Ramos (cell line): Measurements from ENCODE around the gene MAP3K7CL.

ENCODE experiments used
- in situ Hi-C: fragments of 300-500 bp; cut with MboI; formaldehyde crosslinking; loops from one replicate; pipeline ENCODE4 v1.14.3; 2022; ENCODE audit warnings: low sequenced_read_pairs; ENCODE audit not compliant: unreplicated experiment

Gene MAP3K7CL

GRCh38 chr21:29187944-29188343, 57.5 kb downstream of the MAP3K7CL start:
- in situ Hi-C loops, result no loop called here

- in situ Hi-C loops, result no loop called here
These were observed 58.9 kb downstream of the MAP3K7CL start for GRCh38 chr21:29189353-29189752.

GRCh38 chr21:29190923-29191331, 60.5 kb downstream of the MAP3K7CL start:
- in situ Hi-C loops, result no loop called here

GRCh38 chr21:29193072-29193471, 62.6 kb downstream of the MAP3K7CL start:
- in situ Hi-C loops, result no loop called here

GRCh38 chr21:29193901-29194300, 63.5 kb downstream of the MAP3K7CL start:
- in situ Hi-C loops, result no loop called here

GRCh38 chr21:29194342-29194741, 63.9 kb downstream of the MAP3K7CL start:
- in situ Hi-C loops, result no loop called here

GRCh38 chr21:29194847-29195246, 64.4 kb downstream of the MAP3K7CL start:
- in situ Hi-C loops, result no loop called here

- in situ Hi-C loops, result no loop called here
These were observed 65.7 kb downstream of the MAP3K7CL start for GRCh38 chr21:29195981-29196669.

GRCh38 chr21:29196670-29197191, 66.3 kb downstream of the MAP3K7CL start:
- in situ Hi-C loops, result no loop called here

- in situ Hi-C loops, result no loop called here
These were observed 70.7 kb downstream of the MAP3K7CL start for GRCh38 chr21:29201186-29201585.

- in situ Hi-C loops, result no loop called here
These were observed 74.6 kb downstream of the MAP3K7CL start for GRCh38 chr21:29205009-29205408.

GRCh38 chr21:29205988-29206387, 75.5 kb downstream of the MAP3K7CL start:
- in situ Hi-C loops, result no loop called here

GRCh38 chr21:29206445-29206844, 76.0 kb downstream of the MAP3K7CL start:
- in situ Hi-C loops, result no loop called here

- in situ Hi-C loops, result no loop called here
These were observed 76.8 kb downstream of the MAP3K7CL start for GRCh38 chr21:29207201-29207600.

GRCh38 chr21:29208044-29208681, 77.7 kb downstream of the MAP3K7CL start:
- in situ Hi-C loops, result no loop called here

- in situ Hi-C loops, result no loop called here
These were observed 78.2 kb downstream of the MAP3K7CL start for GRCh38 chr21:29208682-29209059.

GRCh38 chr21:29209696-29210095, 79.3 kb downstream of the MAP3K7CL start:
- in situ Hi-C loops, result no loop called here

GRCh38 chr21:29211205-29211604, 80.8 kb downstream of the MAP3K7CL start:
- in situ Hi-C loops, result no loop called here

- in situ Hi-C loops, result no loop called here
These were observed 82.0 kb downstream of the MAP3K7CL start for GRCh38 chr21:29212446-29212845.

GRCh38 chr21:29213513-29214385, 83.3 kb downstream of the MAP3K7CL start:
- in situ Hi-C loops, result no loop called here

GRCh38 chr21:29215709-29216108, 85.3 kb downstream of the MAP3K7CL start:
- in situ Hi-C loops, result no loop called here
